ENCODE measurements around the gene PSMG3. TPM values are rescaled to one million over a fixed set of nuclear protein-coding genes. Genes with fewer than 3 reads are reported as not detected.
A peak's percentile ranks its signal among the peaks of the same experiment; 100 is the strongest.
"Not testable (repeated sequence)": the region's sequence is repeated elsewhere in the genome, so short reads cannot be mapped to it uniquely, and the experiment has no call there.

Gene PSMG3
- total RNA-seq, 4 donors from 2014 or later: 26.8 to 33.2 (median 29.3) TPM

DNA sequence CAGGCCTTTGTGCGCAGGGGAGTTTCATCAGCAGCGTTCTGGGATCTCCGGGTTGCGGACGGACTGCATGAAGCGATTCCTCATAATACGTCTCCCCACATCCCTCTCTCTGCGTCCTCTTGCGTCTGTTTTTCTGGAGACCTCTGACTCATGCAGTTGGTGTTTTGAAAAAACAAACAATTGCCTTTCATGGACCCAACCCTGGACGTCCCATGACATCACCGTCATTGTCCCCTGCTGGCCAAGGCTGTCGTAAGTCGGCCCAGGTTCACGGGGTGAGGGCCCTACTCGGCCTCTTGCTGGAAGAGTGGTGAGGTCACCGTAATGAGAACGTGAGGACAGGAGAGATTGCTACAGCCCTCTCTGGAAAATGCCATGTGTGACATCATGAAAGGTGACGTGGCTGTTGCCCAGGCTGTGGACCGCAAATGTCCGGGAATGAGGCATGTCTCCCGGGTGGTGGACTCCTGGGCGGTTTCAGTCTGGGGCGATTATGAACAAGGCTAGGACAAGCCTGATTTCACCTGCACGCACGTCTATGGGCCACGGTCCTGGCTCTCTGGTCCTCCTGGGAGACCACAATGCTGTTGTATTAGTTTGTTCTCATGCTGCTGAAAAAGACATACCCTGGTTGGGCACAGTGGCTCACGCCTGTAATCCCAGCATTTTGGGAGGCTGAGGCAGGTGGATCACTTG is 49.1 kb downstream of the PSMG3 start:
- H3K9me3 ChIP-seq: no peaks in the 10 kb centered on the region
- 84% methylated on average over 24 of the region's 27 CpGs for WGBS
- no peak overlapping the region for H3K4me3 ChIP-seq
- no peaks in the 10 kb centered on the region for H3K4me1 ChIP-seq
- peaks cover 0 to 33% (median 3%) of the 10 kb centered on the region in 4 donors for H3K27me3 ChIP-seq
- no peak overlapping the region for H3K27ac ChIP-seq (replicated peaks in 1 of 4)
- TF ChIP-seq POLR2AphosphoS5 (IDR thresholded peaks at IDR 0.05) (peak; percentile 17 to 31), EP300 (IDR thresholded peaks at IDR 0.05) (no peak)
- H3K36me3 ChIP-seq: no peaks in the 10 kb centered on the region
- intact Hi-C loops (cut with DNase I): no loop called here
- no peak for DNase-seq (ENCODE audit: extremely low spot score)

DNA sequence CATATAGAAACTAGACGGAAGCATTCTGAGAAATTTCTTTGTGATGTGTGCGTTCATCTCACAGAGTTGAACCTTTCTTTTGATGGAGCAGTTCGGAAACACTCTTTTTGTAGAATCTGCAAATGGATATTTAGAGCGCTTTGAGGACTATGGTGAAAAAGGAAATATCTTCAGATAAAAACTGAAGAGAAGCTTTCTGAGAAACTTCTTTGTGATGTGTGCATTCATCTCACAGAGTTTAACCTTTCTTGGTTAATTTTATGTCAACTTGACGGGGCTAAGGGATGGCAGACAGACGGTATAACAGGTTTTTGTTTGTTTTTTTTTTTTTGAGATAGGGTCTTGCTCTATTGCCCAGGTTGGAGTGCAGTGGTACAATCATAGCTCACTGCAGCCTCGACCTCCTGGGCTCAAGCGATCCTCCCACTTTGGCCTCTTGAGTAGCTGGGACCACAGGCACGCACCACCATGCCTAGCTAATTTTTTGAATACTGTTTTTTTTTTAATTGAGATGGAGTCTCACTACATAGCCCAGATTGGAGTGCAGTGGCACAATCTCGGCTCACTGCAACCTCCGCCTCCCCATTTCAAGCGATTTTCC is 50.4 kb downstream of the PSMG3 start:
- DNase-seq (ENCODE audit: extremely low spot score); H3K4me1 ChIP-seq; intact Hi-C loops (cut with DNase I); H3K27ac ChIP-seq (replicated peaks in 1 of 4); H3K4me3 ChIP-seq; H3K36me3 ChIP-seq; H3K9me3 ChIP-seq: not testable (repeated sequence)
- 91% methylated on average over 12 of the region's 12 CpGs for WGBS
- H3K27me3 ChIP-seq: peaks cover 0 to 38% (median 3%) of the 10 kb centered on the region in 4 donors

Other genes with a start within 250 kb of the PSMG3 start
- gene MICALL2, start 110.6 kb downstream of the PSMG3 start, total RNA-seq: 10 to 100 TPM in 3 of 4 donors, 1 to 10 TPM in 1; 9.1 to 18.3 (median 14.6) TPM
- 10 to 100 TPM; 33.1 to 80.3 (median 48.0) TPM for gene INTS1, start 65.6 kb downstream of the PSMG3 start, total RNA-seq
- 100 to 1,000 TPM in 1 of 4 donors, 10 to 100 TPM in 3; 61.5 to 104 (median 83.0) TPM for gene MAFK, start 39.3 kb downstream of the PSMG3 start, total RNA-seq
- gene TMEM184A, start 13.8 kb downstream of the PSMG3 start, total RNA-seq: under 1 TPM in 2 of 4 donors, not detected in 2; 0.23 to 0.42 TPM
- 1 to 10 TPM in 3 of 4 donors, under 1 TPM in 1; 0.86 to 3.3 (median 1.9) TPM for gene ELFN1, start 100.2 kb upstream of the PSMG3 start, total RNA-seq

Measured in esophagus muscularis mucosa (tissue), 4 donors.